Renal cortical epithelial cell (primary cell): ENCODE data around the gene KLHL22. TPM values are rescaled to one million over a fixed set of nuclear protein-coding genes. Genes with fewer than 3 reads are reported as not detected.
"Not testable (repeated sequence)": the region's sequence is repeated elsewhere in the genome, so short reads cannot be mapped to it uniquely, and the experiment has no call there.

ENCODE experiments used
- DNase-seq: peaks from one replicate; pipeline ENCODE4 v3.0.0-alpha.2; 2011; ENCODE audit warnings: low read depth
- total RNA-seq: library from RNA; depleted of rRNA; stranded (reverse); fragments of >200 nt; gene quantifications from 2 replicates; pipeline ENCODE4 v1.2.3, GENCODE V29; 2014

KLHL22 gene
- total RNA-seq, 1 donor from 2014 or later = 25.5 TPM

DNA sequence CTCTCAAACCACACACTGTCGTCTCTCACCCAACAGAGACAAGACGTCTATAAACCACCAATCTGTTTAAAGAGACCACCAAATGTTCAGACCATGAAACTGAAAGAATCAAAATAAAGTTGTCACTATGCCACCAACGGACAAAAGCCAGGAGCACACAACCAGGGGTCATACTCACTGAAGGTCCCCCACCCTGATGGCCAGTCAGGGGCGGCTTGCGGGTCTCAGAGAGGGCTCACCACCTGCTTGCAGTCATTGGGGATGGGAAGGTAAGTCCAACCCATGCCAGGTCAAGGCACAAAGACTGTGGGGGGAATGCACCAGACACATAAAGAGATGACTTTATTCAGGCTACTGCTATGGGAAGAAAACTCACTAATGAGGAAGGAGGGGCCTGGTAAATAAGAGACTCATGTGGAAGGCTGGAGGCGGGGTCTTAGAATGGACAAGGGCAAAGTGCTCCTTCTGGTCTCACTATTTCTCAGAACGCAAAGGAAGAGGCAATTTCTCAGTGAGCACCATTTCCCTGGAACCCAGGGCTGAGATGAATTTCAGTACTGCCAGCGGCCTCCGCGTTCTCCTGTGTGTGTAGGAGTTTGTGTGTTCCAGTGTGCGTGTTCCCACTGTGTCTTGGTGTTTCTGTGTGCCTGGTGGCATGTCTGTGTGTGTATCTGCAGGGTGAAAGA, 75.3 kb downstream of the KLHL22 start:
- no peak for DNase-seq

DNA sequence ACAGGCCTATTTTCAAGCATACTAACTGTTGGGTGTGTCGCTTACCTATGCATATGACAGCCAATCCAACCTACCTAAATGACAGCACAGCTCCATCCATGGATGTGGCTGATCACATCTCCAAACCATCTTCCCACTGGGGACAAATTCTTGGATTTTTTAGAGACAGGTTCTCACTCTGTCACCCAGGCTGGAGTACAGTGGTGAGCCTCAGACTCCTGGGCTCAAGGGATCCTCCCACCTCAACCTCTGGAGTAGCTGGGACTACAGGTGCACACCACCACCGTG, 76.0 kb downstream of the KLHL22 start:
- no peak for DNase-seq

GRCh38 chr22:20418211-20418788, 77.3 kb downstream of the KLHL22 start:
- DNase-seq = peak; percentile 38

- not testable (repeated sequence) for DNase-seq
Measured at GRCh38 chr22:20415699-20416098, 79.9 kb downstream of the KLHL22 start.

DNA sequence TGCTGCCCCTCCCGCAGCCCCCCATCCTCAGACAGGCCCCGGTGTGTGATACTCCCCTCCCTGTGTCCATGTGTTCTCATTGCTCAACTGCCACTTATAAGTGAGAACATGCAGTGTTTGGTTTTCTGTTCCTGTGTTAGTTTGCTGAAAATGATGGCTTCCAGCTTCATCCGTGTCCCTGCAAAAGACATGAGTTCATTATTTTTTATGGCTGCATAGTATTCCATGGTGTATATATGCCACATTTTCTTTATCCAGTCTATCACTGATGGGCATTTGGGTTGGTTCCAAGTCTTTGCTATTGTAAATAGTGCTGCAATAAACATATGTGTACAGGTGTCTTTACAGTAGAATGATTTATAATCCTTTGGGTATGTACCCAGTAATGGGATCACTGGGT, 80.4 kb downstream of the KLHL22 start:
- not testable (repeated sequence) for DNase-seq

- DNase-seq = no peak
Measured at GRCh38 chr22:20414450-20414849, 81.1 kb downstream of the KLHL22 start.

- no peak for DNase-seq
Measured at GRCh38 chr22:20414059-20414440, 81.5 kb downstream of the KLHL22 start.

- DNase-seq = no peak
Measured at GRCh38 chr22:20413217-20414058, 82.2 kb downstream of the KLHL22 start.

DNA sequence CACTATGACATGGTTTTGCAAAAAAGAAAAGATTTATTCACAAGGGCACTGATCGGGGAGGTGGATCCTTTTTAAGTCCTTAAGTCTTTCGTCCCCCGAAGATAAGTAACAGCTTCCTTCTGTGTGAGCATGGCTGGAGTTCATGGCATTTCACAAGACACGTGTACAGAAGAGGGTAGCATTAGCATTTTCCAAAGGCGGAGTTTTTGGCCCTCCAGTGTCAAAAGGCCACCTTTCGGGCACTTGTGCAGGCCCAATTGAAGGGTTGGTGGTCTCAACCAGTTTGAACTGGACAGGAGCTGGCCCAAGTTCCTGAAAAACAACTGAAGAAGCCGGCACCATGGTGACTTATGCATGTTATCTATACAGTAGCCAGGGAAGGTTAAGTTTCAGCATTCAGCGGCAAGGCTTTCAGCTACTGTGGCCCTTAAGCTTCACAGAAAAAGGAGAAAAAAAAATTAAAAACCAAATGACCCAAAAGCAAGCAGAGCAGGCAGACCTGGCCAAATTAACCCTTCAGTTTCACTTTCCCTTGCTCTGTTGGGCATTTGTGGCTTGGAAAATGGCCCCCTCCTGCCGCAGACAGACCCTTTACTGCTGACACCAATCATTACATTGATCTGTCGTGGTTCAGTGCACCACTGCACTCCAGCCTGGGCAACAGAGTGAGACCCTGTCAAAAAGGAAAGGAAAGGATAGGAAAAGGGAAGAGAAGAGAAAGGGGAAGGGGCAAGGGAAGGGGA, 83.0 kb downstream of the KLHL22 start:
- DNase-seq = no peak

DNA sequence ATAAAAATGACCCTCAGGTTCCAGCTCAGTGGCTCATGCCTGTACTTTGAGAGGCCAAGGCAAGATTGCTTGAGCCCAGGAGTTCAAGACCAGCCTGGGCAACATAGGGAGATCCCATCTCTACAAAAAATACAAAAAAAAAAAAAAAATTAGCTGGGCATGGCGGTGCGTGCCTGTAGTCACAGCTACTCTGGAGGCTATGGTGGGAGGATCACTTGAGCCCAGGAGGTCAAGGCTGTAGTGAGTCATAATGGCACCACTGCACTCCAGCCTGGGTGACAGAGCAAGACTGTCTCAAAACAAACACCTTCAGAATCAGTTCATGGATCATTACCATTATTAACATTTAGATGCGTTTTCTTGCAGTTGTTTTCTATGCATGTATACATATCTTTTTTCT, 86.2 kb downstream of the KLHL22 start:
- peak; percentile 5 for DNase-seq

DNA sequence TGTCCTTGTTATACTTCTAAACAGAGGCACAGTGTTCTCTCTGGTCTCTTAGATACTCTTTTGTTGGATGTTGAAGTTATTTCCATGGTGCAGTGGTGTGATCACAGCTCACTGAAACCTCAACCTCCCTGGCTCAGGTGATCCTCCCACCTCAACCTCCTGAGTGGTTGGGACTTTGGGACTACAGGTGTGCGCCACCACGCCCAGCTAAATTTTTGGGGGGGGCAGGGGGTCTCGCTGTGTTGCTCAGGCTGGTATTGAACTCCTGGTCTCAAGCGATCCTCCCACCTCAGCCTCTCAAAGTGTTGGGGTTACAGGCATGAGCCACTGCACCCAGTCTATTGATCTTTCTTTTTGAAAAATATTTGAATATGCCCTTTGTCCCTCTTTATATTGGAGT, 86.7 kb downstream of the KLHL22 start:
- DNase-seq = no peak

DNA sequence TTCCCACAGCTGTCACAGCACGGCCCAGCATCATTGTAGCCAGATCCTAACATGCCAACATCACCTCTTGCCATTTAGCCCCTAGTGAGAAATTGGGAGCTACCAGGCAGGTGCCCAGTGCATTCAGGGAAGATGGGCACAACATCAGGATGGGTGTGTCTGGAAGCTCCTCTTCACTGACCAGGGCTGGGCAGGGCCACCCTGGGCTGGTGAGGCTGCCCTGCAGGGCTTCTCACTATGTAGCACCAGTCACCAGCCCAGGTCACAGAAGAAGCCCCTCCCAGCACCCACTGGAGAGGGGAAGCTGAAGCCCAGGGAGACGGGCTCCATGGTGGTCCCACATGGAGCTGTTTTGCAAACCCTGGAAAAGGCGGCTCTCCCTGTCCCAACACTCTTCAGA, 87.8 kb downstream of the KLHL22 start:
- no peak for DNase-seq

DNA sequence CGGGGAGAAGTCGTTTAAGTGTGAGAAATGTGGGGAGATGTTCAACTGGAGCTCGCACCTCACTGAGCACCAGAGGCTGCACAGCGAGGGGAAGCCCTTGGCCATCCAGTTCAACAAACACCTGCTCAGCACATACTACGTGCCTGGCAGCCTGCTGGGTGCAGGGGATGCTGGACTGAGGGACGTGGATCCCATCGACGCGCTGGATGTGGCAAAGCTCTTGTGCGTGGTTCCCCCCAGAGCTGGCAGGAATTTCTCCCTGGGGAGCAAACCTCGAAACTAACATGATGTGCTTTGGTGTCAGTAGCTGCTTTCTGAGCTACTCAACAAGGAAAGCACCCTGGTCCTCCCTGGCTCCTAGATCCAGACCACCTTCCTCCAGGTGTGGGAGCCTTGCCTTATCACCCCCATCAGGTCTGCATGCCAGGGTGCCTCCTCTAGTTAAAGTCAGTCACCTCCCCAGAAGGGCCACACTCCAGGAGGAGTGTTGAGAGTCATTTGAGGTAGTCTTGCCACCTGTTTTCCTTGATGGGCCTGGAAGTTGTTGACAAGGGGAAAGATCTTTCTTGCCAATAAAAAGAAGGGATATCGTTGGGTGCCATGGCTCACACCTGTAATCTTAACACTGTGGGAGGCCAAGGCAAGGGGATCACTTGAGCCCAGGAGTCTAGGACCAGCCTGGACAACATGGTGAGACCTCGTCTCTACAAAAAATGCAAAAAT, 88.7 kb downstream of the KLHL22 start:
- no peak for DNase-seq

DNA sequence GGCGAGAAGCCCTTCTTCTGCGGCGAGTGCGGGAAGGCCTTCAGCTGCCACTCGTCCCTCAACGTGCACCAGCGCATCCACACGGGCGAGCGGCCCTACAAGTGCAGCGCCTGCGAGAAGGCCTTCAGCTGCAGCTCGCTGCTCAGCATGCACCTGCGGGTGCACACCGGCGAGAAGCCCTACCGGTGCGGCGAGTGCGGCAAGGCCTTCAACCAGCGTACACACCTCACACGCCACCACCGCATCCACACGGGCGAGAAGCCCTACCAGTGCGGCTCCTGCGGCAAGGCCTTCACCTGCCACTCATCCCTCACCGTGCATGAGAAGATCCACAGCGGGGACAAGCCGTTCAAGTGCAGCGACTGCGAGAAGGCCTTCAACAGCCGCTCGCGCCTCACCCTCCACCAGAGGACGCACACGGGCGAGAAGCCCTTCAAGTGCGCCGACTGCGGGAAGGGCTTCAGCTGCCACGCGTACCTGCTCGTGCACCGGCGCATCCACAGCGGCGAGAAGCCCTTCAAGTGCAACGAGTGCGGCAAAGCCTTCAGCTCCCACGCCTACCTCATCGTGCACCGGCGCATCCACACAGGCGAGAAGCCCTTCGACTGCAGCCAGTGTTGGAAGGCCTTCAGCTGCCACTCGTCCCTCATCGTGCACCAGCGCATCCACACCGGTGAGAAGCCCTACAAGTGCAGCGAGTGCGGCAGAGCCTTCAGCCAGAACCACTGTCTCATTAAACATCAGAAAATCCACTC, 89.5 kb downstream of the KLHL22 start:
- no peak for DNase-seq

DNA sequence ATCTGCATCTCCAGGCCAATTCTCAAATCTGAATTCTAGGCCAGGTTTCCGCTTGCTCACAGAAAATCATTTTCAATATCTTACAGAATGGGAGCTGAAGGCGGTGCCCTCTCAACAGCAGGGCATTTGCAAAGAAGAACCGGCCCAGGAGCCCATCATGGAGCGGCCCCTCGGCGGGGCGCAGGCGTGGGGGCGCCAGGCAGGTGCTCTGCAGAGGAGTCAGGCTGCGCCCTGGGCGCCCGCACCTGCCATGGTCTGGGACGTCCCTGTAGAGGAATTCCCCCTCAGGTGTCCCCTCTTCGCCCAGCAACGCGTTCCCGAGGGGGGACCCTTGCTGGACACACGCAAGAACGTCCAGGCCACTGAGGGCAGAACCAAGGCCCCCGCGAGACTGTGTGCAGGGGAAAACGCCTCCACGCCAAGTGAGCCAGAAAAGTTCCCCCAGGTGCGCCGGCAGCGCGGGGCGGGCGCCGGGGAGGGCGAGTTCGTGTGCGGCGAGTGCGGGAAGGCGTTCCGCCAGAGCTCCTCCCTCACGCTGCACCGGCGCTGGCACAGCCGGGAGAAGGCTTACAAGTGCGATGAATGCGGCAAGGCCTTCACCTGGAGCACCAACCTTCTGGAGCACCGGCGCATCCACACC, 90.2 kb downstream of the KLHL22 start:
- DNase-seq = no peak

GRCh38 chr22:20404881-20405280, 90.7 kb downstream of the KLHL22 start:
- no peak for DNase-seq

GRCh38 chr22:20403779-20404140, 91.8 kb downstream of the KLHL22 start:
- no peak for DNase-seq

DNA sequence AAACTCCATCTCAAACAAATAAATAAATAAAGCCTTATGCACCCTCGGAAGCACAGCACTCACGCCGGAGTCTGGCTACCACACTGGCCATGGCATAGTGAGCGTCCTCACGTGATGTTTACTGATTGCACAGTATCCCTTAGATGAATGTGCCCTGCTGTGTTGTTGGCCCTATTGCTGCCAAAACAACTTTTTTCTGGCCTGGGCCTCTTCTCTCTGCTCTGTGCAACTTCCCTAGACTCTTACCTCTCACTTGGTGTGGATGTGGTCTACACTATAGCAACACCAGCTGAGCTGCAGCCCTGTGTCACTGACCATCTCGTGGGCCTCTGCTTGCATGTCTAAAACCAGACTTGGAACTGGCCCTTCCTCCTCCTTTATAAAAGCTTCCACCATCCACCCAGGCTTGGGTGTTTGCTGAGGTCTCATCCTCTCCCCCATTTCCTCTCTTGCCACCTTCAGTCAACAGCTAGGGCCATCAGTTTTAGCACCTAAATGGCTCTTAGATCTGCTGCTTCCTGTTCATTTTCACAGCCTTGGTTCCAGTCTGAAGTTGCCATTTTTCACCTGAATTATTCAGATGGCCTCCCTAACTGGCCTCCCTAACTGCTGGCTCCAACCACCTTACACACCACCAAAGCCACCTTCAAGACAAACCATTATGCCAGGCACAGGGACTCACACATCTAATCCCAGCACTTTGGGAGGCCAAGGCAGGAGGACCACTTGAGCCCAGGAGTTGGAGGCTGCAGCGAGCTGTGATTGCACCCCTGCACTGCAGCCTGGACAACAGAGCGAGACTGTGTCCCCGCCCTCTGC, 92.4 kb downstream of the KLHL22 start:
- DNase-seq = no peak

DNA sequence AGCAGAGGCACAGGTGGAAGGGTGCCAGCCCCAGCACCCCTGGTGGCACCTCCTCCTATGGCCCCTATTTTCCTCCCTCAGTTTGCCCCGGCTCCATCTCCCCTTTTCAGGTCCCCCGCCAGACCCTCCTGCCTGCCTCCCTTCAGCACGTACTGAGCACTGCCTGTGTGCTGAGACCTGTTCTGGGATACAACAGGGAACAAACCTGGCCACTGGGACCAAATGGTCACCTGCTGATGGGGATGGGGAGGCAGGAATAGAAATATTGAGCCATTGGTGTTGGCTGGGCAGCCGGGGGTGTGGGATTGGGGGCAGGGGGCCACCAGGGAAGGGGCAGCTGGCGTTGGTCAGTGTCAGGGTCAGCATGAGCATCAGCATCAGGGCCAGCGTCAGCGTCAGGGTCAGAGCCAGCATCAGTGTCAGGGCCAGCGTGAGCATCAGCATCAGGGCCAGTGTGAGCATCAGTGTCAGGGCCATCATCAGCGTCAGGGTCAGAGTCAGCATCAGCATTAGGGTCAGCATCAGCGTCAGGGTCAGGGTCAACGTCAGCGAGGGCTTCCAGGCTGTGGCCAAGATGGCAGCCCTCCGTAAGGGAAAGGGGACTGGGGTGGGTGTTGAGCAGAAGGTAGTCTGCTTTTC, 94.1 kb downstream of the KLHL22 start:
- DNase-seq = no peak
